Type B pancreatic cell (in vitro differentiated cells): Measurements from ENCODE around the gene RAG2. TPM values are rescaled to one million over a fixed set of nuclear protein-coding genes. Genes with fewer than 3 reads are reported as not detected.

Experiments used
- DNase-seq: peaks from one replicate; pipeline ENCODE4 v3.0.0; 2021; ENCODE audit warnings: mixed read lengths; ENCODE audit not compliant: unreplicated experiment; ENCODE audit errors: extremely low spot score
- H3K27ac Mint-ChIP-seq: 2 replicates; pipeline ENCODE4 v1.8.0; 2021; ENCODE audit warnings: mild to moderate bottlenecking, mixed read lengths
- H3K27me3 Mint-ChIP-seq: 2 replicates; pipeline ENCODE4 v1.8.0; 2021; ENCODE audit warnings: mixed read lengths
- H3K36me3 Mint-ChIP-seq: 2 replicates; pipeline ENCODE4 v1.8.0; 2021; ENCODE audit warnings: mixed read lengths
- H3K4me1 Mint-ChIP-seq: one replicate; pipeline ENCODE4 v1.8.0; 2021; ENCODE audit warnings: mixed read lengths; ENCODE audit not compliant: unreplicated experiment
- H3K4me3 Mint-ChIP-seq: 2 replicates; pipeline ENCODE4 v1.8.0; 2021; ENCODE audit warnings: mild to moderate bottlenecking, mixed read lengths
- H3K9me3 Mint-ChIP-seq: 2 replicates; pipeline ENCODE4 v1.8.0; 2021; ENCODE audit warnings: mixed read lengths
- total RNA-seq: library from RNA; stranded (reverse); gene quantifications from 2 replicates; pipeline ENCODE4 v1.2.1, GENCODE V29; 2021; ENCODE audit warnings: low replicate concordance
- TF ChIP-seq, protein P1 (sequence below): fragments of 200-600 bp; sonication (generic); conservative IDR thresholded peaks from 2 replicates; pipeline ENCODE4 v1.5.0; 2021; ENCODE audit warnings: antibody characterized with exemption, mild to moderate bottlenecking

The RAG2 gene
- total RNA-seq, 1 donor from 2014 or later = not detected

DNA sequence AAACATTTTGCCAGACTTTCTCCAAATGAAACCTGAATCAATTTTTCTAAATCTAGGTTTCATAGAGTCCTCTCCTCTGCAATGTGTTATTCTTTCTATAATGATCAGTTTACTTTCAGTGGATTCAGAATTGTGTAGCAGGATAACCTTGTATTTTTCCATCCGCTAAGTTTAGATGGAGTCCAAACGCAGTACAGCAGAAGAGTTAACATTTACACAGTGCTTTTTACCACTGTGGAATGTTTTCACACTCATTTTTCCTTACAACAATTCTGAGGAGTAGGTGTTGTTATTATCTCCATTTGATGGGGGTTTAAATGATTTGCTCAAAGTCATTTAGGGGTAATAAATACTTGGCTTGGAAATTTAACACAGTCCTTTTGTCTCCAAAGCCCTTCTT is 20.7 kb downstream of the RAG2 start:
- H3K4me1 Mint-ChIP-seq = no peaks in the 10 kb centered on the region

DNA sequence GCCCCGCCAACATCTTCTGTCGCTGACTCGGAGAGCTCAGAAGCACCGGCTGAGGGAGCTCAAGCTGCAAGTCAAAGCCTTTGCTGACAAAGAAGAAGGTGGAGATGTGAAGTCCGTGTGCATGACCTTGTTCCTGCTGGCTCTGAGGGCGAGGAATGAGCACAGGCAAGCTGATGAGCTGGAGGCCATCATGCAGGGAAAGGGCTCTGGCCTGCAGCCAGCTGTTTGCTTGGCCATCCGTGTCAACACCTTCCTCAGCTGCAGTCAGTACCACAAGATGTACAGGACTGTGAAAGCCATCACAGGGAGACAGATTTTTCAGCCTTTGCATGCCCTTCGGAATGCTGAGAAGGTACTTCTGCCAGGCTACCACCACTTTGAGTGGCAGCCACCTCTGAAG is 23.6 kb downstream of the RAG2 start:
- no peak for DNase-seq
- no peaks in the 10 kb centered on the region for H3K4me1 Mint-ChIP-seq
- TF ChIP-seq, protein P1, sequence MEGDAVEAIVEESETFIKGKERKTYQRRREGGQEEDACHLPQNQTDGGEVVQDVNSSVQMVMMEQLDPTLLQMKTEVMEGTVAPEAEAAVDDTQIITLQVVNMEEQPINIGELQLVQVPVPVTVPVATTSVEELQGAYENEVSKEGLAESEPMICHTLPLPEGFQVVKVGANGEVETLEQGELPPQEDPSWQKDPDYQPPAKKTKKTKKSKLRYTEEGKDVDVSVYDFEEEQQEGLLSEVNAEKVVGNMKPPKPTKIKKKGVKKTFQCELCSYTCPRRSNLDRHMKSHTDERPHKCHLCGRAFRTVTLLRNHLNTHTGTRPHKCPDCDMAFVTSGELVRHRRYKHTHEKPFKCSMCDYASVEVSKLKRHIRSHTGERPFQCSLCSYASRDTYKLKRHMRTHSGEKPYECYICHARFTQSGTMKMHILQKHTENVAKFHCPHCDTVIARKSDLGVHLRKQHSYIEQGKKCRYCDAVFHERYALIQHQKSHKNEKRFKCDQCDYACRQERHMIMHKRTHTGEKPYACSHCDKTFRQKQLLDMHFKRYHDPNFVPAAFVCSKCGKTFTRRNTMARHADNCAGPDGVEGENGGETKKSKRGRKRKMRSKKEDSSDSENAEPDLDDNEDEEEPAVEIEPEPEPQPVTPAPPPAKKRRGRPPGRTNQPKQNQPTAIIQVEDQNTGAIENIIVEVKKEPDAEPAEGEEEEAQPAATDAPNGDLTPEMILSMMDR = no peak
- peaks cover 31% of the 10 kb centered on the region for H3K27me3 Mint-ChIP-seq
- H3K36me3 Mint-ChIP-seq = no peaks in the 10 kb centered on the region
- no peak overlapping the region for H3K4me3 Mint-ChIP-seq
- no peaks in the 10 kb centered on the region for H3K9me3 Mint-ChIP-seq
- no peak overlapping the region for H3K27ac Mint-ChIP-seq

More for the DNA sequence above, 20.7 kb downstream of the RAG2 start:
- Mint-ChIP-seq H3K36me3 (no peaks in the 10 kb centered on the region), H3K9me3 (peaks cover 4% of the 10 kb centered on the region), H3K27ac (no peak overlapping the region), H3K4me3 (no peak overlapping the region), H3K27me3 (peaks cover 16% of the 10 kb centered on the region)
- TF ChIP-seq, protein P1 = no peak
- DNase-seq = no peak

DNA sequence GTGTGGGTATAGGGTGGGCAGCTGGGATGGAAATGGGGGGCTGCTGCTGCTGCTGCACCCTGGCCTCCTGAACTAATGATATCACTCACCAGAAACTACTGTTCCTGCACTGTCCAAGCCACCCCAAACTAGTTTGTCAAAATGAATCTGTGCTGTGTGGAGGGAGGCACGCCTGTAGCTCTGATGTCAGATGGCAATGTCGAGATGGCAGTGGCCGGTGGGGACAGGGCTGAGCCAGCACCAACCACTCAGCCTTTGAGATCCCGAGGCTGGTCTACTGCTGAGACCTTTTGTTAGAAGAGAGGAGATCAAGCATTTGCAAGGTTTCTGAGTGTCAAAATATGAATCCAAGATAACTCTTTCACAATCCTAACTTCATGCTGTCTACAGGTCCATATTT is 28.9 kb downstream of the RAG2 start:
- H3K9me3 Mint-ChIP-seq = no peaks in the 10 kb centered on the region
- TF ChIP-seq, protein P1 = no peak
- no peaks in the 10 kb centered on the region for H3K36me3 Mint-ChIP-seq
- H3K27ac Mint-ChIP-seq = no peak overlapping the region
- H3K4me3 Mint-ChIP-seq = no peak overlapping the region
- peaks cover 54% of the 10 kb centered on the region for H3K27me3 Mint-ChIP-seq
- H3K4me1 Mint-ChIP-seq = peaks cover 12% of the 10 kb centered on the region
- no peak for DNase-seq

DNA sequence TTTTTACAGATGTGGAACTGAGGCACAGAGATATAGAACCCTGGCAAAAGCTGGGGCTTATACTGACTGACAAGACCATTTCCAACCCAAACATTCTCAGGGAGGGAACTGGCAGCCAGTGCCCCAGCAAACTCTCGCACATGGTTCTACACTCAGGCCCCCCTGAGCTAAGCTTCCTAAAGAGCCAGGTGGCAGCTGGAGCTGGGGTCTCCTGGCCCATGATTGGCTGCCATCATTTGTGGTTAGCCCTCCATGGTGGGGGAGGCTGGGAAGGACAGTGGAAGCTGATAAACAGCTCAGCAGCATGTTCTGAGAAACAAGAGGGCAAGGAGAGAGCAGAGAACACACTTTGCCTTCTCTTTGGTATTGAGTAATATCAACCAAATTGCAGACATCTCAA is 30.3 kb downstream of the RAG2 start, which contains the start of gene RAG1:
RAG1 (plus strand) TSS at position 314 of the 400 bp plus-strand sequence. CDS start 5,298 bp downstream, outside the sequence.
- Mint-ChIP-seq H3K27me3 (peaks cover 49% of the 10 kb centered on the region), H3K27ac (no peak within 1 kb of the TSS), H3K4me1 (peaks cover 14% of the 10 kb centered on the region), H3K9me3 (no peaks in the 10 kb centered on the region), H3K4me3 (no peak within 1 kb of the TSS), H3K36me3 (no peaks in the 10 kb centered on the region)
- no peak for DNase-seq
- TF ChIP-seq, protein P1 = no peak

DNA sequence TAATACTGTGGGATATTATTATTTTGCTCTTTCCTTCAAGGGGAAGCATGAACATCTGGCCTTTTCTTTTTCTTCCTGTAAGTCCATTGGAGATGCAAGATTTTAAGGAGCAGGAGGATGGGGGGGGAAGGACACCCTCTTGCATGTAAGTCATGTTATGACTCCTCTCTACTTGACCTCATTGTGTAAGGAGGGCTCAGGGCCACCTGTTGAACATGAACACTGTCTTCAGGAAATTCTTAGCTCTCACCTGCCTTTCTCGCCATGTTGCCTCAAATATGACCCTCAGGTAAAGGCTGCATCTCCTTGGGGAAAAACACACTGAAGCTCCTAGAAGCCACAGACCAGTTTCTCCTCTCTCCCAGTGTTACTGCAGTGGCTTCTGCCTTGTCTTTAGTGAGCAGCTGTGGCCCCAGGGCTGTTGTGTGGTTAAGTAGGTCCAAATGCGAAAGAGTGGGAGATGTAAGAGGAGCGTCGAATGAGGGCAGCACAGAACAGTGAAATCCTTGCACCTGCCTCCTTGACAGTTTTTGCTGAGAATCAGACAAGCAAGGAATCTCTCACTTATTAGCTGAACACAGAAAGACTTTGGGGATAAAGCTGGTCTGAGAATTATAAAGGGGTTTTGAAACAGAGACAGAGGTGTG is 31.5 kb downstream of the RAG2 start:
- Mint-ChIP-seq H3K9me3 (no peaks in the 10 kb centered on the region), H3K27me3 (peaks cover 42% of the 10 kb centered on the region)
- TF ChIP-seq, protein P1 = no peak

More for the DNA sequence above, 31.5 kb downstream of the RAG2 start:
- DNase-seq = no peak
- H3K27ac Mint-ChIP-seq = no peak overlapping the region
- H3K4me1 Mint-ChIP-seq = peaks cover 14% of the 10 kb centered on the region
- H3K4me3 Mint-ChIP-seq = no peak overlapping the region
- H3K36me3 Mint-ChIP-seq = no peaks in the 10 kb centered on the region
